Ishikawa (cell line): ENCODE results near the gene TH.

ENCODE experiments used
- CEBPB ChIP-seq: IDR thresholded peaks from 2 replicates; pipeline ENCODE4 v1.6.1; 2012
- EGR1 ChIP-seq: IDR thresholded peaks from 2 replicates; pipeline ENCODE4 v1.6.1; 2012
- EP300 ChIP-seq: IDR thresholded peaks from 2 replicates; pipeline ENCODE4 v1.6.1; 2012; ENCODE audit warnings: borderline replicate concordance
- FOXM1 ChIP-seq: IDR thresholded peaks from 2 replicates; pipeline ENCODE4 v1.6.1; 2012; ENCODE audit warnings: low read depth, borderline replicate concordance
- ZBTB7A ChIP-seq: IDR thresholded peaks from 2 replicates; pipeline ENCODE4 v1.6.1; 2012; ENCODE audit warnings: low read depth

- TF ChIP-seq FOXM1 (no peak), EP300 (no peak), CEBPB (no peak), ZBTB7A (no peak), EGR1 (no peak)
Measured at GRCh38 chr11:2211113-2211971, 39.7 kb upstream of the TH start.
